Inflammatory macrophage treated with lipopolysaccharide for 4 hours (primary cell): Measurements from ENCODE around the gene SNRNP40.
"Not testable (repeated sequence)": the region's sequence is repeated elsewhere in the genome, so short reads cannot be mapped to it uniquely, and the experiment has no call there.

Experiments
- DNase-seq: peaks from one replicate; pipeline ENCODE4 v3.0.0-alpha.2; 2020

SNRNP40 gene

GRCh38 chr1:31296486-31297276 lies at the start of gene SNRNP40, which contains the start of gene ZCCHC17:
TSS of gene SNRNP40 (minus strand) at chr1:31296788. CDS start at chr1:31296751, 37 bp downstream.
TSS of gene ZCCHC17 (plus strand) at chr1:31297032. CDS start at chr1:31310099, 13,067 bp downstream.
- peak; percentile 100 for DNase-seq

- no peak for DNase-seq
Measured at GRCh38 chr1:31345635-31346034, 49.0 kb upstream of the SNRNP40 start.

GRCh38 chr1:31344503-31344902 lies 47.9 kb upstream of the SNRNP40 start:
- DNase-seq = no peak

- DNase-seq = no peak
Measured at GRCh38 chr1:31336687-31337467, 40.3 kb upstream of the SNRNP40 start.

GRCh38 chr1:31335007-31335406 lies 38.4 kb upstream of the SNRNP40 start:
- peak; percentile 17 for DNase-seq

GRCh38 chr1:31327381-31327780 lies 30.8 kb upstream of the SNRNP40 start:
- peak; percentile 17 for DNase-seq

- DNase-seq = no peak
Measured at GRCh38 chr1:31326461-31326860, 29.9 kb upstream of the SNRNP40 start.

- no peak for DNase-seq
Measured at GRCh38 chr1:31324992-31325391, 28.4 kb upstream of the SNRNP40 start.

- no peak for DNase-seq
Measured at GRCh38 chr1:31324093-31324492, 27.5 kb upstream of the SNRNP40 start.

GRCh38 chr1:31318146-31318545 lies 21.6 kb upstream of the SNRNP40 start:
- DNase-seq = no peak

GRCh38 chr1:31315902-31316301 lies 19.3 kb upstream of the SNRNP40 start:
- no peak for DNase-seq

- DNase-seq = no peak
Measured at GRCh38 chr1:31310198-31310597, 13.6 kb upstream of the SNRNP40 start.

- no peak for DNase-seq
Measured at GRCh38 chr1:31308036-31308435, 11.4 kb upstream of the SNRNP40 start.

GRCh38 chr1:31306278-31306677 lies 9.7 kb upstream of the SNRNP40 start:
- DNase-seq = peak; percentile 42

GRCh38 chr1:31302709-31303441 lies 6.3 kb upstream of the SNRNP40 start:
- peak; percentile 25 for DNase-seq

GRCh38 chr1:31300193-31300592 lies 3.6 kb upstream of the SNRNP40 start:
- DNase-seq = no peak

- no peak for DNase-seq
Measured at GRCh38 chr1:31299365-31299764, 2.8 kb upstream of the SNRNP40 start.

GRCh38 chr1:31297277-31298247 lies 974 bp upstream of the SNRNP40 start:
- DNase-seq = peak; percentile 27

GRCh38 chr1:31295874-31296485 lies 608 bp downstream of the SNRNP40 start:
- no peak for DNase-seq

- DNase-seq = no peak
Measured at GRCh38 chr1:31289021-31289420, 7.6 kb downstream of the SNRNP40 start.

GRCh38 chr1:31287791-31288190 lies 8.8 kb downstream of the SNRNP40 start:
- not testable (repeated sequence) for DNase-seq

- DNase-seq = not testable (repeated sequence)
Measured at GRCh38 chr1:31282426-31282825, 14.2 kb downstream of the SNRNP40 start.
